ENCODE measurements around the gene PRCP. TPM values are rescaled to one million over a fixed set of nuclear protein-coding genes. Genes with fewer than 3 reads are reported as not detected.

Gene PRCP
- total RNA-seq, 2 donors from 2014 or later, result 23.0 to 28.7 TPM

- ATAC-seq, result no peak
- no peaks in the 10 kb centered on the region for H3K9me3 ChIP-seq (ENCODE audit: control insufficient read depth, low read length, poor library complexity, severe bottlenecking)
- Mint-ChIP-seq H3K36me3 (ENCODE audit: low read depth) (peaks cover 2% of the 10 kb centered on the region), H3K27me3 (no peaks in the 10 kb centered on the region), H3K27ac (peak overlapping the region; percentile 100), H3K4me3 (peak overlapping the region; percentile 98), H3K4me1 (peaks cover 44% of the 10 kb centered on the region)
- DNase-seq, result no peak
Measured at GRCh38 chr11:82901922-82902485, 1.8 kb upstream of the PRCP start.

- no peaks in the 10 kb centered on the region for H3K9me3 ChIP-seq (ENCODE audit: control insufficient read depth, low read length, poor library complexity, severe bottlenecking)
- H3K27me3 Mint-ChIP-seq, result no peaks in the 10 kb centered on the region
- peak within 1 kb of the TSS; percentile 100 for H3K27ac Mint-ChIP-seq
- peak within 1 kb of the TSS; percentile 98 for H3K4me3 Mint-ChIP-seq
- ATAC-seq (peak; percentile 73), DNase-seq (peak; percentile 80 to 83 (median 81))
- peaks cover 5% of the 10 kb centered on the region for H3K36me3 Mint-ChIP-seq (ENCODE audit: low read depth)
- peaks cover 41% of the 10 kb centered on the region for H3K4me1 Mint-ChIP-seq
Measured at GRCh38 chr11:82901165-82901921, 1.1 kb upstream of the PRCP start, which contains the start of gene DDIAS. Gene DDIAS, plus strand, starts transcription at chr11:82901736. Its CDS starts 13,003 bp downstream, at chr11:82914739.

DNA sequence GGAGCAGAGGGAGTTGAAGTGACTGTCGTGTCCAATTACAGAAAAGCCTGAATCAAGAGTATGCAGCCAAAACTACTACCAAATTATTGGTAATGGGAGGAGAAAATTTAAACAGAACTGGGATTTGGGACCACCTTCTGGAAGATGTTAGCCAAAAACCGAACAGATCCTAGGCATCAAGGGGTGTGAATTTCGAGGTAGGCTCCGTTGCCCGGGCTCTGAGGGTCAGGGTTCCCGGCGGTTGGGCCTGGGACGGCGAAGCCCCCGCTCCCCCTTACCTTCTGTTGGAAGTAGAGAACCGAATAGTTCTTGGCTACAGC, 313 bp downstream of the PRCP start:
- Mint-ChIP-seq H3K27ac (peak overlapping the region; percentile 100), H3K4me1 (peaks cover 42% of the 10 kb centered on the region), H3K27me3 (no peaks in the 10 kb centered on the region), H3K4me3 (peak overlapping the region; percentile 98), H3K36me3 (ENCODE audit: low read depth) (peaks cover 5% of the 10 kb centered on the region)
- no peak for ATAC-seq
- no peak for DNase-seq
- H3K9me3 ChIP-seq (ENCODE audit: control insufficient read depth, low read length, poor library complexity, severe bottlenecking), result no peaks in the 10 kb centered on the region

DNA sequence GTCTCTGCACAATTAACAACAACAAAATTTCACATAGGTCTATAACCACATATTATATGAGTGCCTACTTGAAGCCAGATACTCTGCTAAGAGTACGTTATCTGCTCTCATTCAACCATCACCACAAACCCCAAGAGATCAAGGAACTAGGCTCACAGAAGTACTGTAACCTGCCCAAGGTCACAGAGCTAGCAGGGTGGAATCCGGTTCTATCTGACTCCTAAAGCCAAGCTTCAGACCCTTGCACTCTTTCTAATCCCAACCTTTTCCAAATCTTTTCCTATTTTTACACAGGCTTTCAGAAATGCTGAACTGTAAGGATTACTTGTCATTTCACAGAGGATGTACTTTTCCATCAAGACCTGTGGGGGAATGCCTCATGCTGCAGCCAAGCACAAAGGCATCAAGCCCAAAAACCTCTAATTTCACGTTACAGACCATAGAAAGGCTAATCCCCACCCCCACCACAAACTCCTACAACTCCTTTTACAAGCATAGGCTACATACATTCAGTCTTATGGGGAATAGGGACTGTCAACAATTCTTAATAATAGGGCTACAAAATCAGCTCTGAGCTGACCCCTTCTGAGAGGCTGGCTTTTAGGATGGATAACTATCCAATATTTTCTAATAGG, 927 bp downstream of the PRCP start:
- no peaks in the 10 kb centered on the region for H3K9me3 ChIP-seq (ENCODE audit: control insufficient read depth, low read length, poor library complexity, severe bottlenecking)
- Mint-ChIP-seq H3K4me3 (peak overlapping the region; percentile 98), H3K36me3 (ENCODE audit: low read depth) (peaks cover 5% of the 10 kb centered on the region), H3K4me1 (peaks cover 42% of the 10 kb centered on the region), H3K27me3 (no peaks in the 10 kb centered on the region), H3K27ac (peak overlapping the region; percentile 100)
- ATAC-seq, result peak; percentile 40
- DNase-seq, result peak in 1 of 3 donors; percentile 13

DNA sequence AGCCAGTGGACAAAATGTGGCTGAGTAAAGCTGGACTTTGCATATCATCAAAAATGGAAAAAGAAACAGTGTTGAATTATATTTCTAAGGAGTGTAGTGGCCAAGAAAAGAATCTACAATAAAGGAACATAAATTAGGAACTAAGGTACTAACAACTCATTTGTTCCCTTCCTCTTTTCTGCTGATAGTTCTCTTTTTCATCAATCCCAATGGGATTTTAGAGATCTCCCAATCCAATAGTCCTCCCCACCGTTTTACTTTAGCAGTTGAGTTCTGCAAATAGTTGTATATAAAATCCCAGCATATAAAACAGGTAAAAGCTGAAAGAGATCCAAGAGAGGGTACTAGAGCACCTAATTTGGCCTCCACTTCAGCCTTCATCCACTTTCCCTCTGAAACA, 2.0 kb downstream of the PRCP start:
- peaks cover 5% of the 10 kb centered on the region for H3K36me3 Mint-ChIP-seq (ENCODE audit: low read depth)
- no peak overlapping the region for H3K27ac Mint-ChIP-seq
- DNase-seq (no peak), ATAC-seq (no peak)
- H3K9me3 ChIP-seq (ENCODE audit: control insufficient read depth, low read length, poor library complexity, severe bottlenecking), result no peaks in the 10 kb centered on the region
- peaks cover 42% of the 10 kb centered on the region for H3K4me1 Mint-ChIP-seq
- no peaks in the 10 kb centered on the region for H3K27me3 Mint-ChIP-seq
- H3K4me3 Mint-ChIP-seq, result no peak overlapping the region

GRCh38 chr11:82896183-82896582, 4.0 kb downstream of the PRCP start:
- ATAC-seq, result no peak
- peaks cover 3% of the 10 kb centered on the region for H3K36me3 Mint-ChIP-seq (ENCODE audit: low read depth)
- peaks cover 30% of the 10 kb centered on the region for H3K4me1 Mint-ChIP-seq

DNA sequence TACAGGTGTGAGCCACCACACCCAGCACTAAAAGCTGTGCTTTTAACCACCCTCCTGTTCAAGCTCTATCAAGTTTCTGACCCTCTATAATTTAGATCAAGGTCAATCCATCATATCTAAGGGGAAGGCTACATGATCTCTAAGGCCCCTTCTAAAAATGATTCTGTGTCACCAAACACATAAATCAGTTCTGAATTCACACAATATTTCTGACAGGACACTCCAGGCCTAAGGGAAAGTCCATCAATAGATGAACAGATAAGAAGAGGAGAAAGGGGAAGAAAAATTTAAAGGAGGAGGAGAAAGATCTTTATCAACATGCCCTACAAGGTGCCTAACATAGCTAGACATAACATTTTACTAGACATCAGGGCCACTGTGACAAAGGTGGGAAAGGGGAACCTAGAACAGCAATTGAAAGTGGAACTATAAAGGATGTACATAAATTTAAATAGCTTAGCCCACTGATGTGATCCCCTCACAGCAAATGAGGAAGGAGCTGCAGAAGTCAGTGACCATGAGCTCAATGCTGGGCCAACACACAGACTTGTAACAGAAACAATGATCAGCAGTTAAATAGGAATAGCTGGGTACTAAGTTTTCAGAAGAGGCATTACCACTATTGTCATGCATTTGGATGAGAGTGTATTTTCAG, 4.7 kb downstream of the PRCP start:
- H3K36me3 Mint-ChIP-seq (ENCODE audit: low read depth), result peaks cover 3% of the 10 kb centered on the region
- no peaks in the 10 kb centered on the region for H3K9me3 ChIP-seq (ENCODE audit: control insufficient read depth, low read length, poor library complexity, severe bottlenecking)
- H3K27ac Mint-ChIP-seq, result no peak overlapping the region
- H3K27me3 Mint-ChIP-seq, result no peaks in the 10 kb centered on the region
- ATAC-seq (no peak), DNase-seq (no peak)
- peaks cover 25% of the 10 kb centered on the region for H3K4me1 Mint-ChIP-seq
- no peak overlapping the region for H3K4me3 Mint-ChIP-seq

More at GRCh38 chr11:82896183-82896582, 4.0 kb downstream of the PRCP start:
- no peak for DNase-seq
- Mint-ChIP-seq H3K27ac (no peak overlapping the region), H3K27me3 (no peaks in the 10 kb centered on the region), H3K4me3 (no peak overlapping the region)
- H3K9me3 ChIP-seq (ENCODE audit: control insufficient read depth, low read length, poor library complexity, severe bottlenecking), result no peaks in the 10 kb centered on the region

DNA sequence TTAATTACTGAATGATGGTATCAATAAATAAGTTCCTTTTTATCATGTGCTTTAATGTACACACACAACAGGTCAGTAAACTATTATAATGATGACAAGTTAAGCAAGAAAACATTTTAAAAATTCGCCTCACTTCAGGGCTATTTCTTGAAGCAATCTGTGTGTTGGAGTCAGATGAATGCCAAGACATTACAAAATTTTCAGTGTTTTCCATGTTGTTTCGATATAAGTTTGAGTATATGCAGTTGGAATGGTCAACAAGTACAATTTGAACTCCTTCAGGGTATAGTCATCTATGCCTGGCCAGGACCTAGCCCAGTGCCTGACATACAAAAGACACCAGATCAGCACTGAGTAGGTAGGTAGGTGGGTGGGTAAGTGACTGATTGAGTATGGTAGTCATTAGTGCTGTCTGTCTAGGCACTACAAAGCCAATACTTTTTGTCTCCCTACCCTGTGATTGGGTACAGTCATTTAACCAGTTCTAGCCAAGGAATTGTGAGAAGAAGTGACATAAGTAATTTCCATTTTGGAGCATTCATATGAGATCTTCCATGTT, 7.5 kb downstream of the PRCP start:
- H3K4me1 Mint-ChIP-seq, result peaks cover 15% of the 10 kb centered on the region
- ATAC-seq (no peak), DNase-seq (no peak)
- no peak overlapping the region for H3K4me3 Mint-ChIP-seq
- no peaks in the 10 kb centered on the region for H3K9me3 ChIP-seq (ENCODE audit: control insufficient read depth, low read length, poor library complexity, severe bottlenecking)
- H3K27ac Mint-ChIP-seq, result no peak overlapping the region
- H3K36me3 Mint-ChIP-seq (ENCODE audit: low read depth), result peaks cover 3% of the 10 kb centered on the region
- H3K27me3 Mint-ChIP-seq, result no peaks in the 10 kb centered on the region

- ATAC-seq (no peak), DNase-seq (no peak)
- no peak overlapping the region for H3K4me3 Mint-ChIP-seq
- no peaks in the 10 kb centered on the region for H3K9me3 ChIP-seq (ENCODE audit: control insufficient read depth, low read length, poor library complexity, severe bottlenecking)
- H3K4me1 Mint-ChIP-seq, result peaks cover 8% of the 10 kb centered on the region
- no peak overlapping the region for H3K27ac Mint-ChIP-seq
- no peaks in the 10 kb centered on the region for H3K36me3 Mint-ChIP-seq (ENCODE audit: low read depth)
- H3K27me3 Mint-ChIP-seq, result no peaks in the 10 kb centered on the region
Measured at GRCh38 chr11:82890936-82891335, 9.3 kb downstream of the PRCP start.

DNA sequence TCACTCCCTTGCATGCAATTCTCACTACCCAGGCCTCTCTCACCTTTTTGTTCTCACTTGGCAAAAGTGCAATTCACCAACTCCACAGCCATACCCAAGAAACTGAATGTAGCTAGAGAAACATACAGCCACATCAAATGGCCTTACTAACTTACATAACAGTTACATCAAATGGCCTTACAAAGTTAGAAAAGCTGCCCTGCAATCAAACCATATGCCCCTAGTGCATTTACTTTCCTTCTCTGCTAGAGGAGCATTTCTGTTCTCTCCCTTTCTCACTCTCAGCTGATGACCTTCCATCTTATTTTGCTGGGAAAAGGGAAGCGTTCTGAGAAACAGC, 10.3 kb downstream of the PRCP start:
- H3K27me3 Mint-ChIP-seq, result no peaks in the 10 kb centered on the region
- H3K4me1 Mint-ChIP-seq, result peaks cover 6% of the 10 kb centered on the region
- H3K27ac Mint-ChIP-seq, result no peak overlapping the region
- DNase-seq (no peak), ATAC-seq (no peak)
- no peaks in the 10 kb centered on the region for H3K9me3 ChIP-seq (ENCODE audit: control insufficient read depth, low read length, poor library complexity, severe bottlenecking)
- no peak overlapping the region for H3K4me3 Mint-ChIP-seq
- no peaks in the 10 kb centered on the region for H3K36me3 Mint-ChIP-seq (ENCODE audit: low read depth)

DNA sequence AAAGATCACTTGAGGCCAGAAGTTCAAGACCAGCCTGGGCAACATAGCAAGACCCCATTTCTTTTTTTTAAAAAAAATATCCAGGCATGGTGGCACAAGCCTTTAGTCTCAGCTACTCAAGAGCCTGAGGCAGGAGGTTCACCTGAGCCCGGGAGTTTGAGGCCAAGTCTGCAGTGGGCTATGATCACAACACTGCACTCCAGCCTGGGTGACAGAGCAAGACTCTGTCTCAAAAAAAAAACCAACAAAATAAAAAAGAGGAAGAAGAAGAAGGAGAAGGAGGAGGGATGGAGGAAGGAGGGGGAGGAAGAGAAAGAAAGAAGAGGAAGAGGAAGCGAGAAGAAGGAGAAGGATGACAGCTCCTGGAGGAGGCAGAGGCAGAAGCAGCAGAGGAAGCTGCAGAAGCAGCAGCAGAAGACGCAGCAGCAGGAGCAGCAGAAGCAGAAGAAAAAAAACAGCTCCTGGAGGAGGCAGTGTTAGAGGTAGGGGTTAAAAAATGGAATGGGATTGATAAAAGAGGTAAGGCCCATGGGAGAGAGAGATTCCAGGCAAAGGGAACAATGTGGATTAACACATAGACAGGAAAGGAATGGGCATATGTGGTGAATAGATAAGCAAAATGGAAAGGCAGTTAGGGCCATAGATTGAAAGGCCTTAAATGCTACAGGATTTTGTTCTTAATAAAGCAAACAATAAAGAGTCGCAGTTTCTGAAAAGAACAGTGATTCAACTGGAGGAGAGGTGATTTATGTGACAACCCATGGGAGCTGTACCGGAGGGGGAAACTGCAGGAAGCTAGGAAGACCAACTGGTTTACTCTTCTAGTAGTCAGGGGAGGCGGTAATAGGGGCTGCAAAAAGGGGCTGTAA, 10.9 kb downstream of the PRCP start:
- Mint-ChIP-seq H3K4me1 (peaks cover 6% of the 10 kb centered on the region), H3K27me3 (no peaks in the 10 kb centered on the region), H3K27ac (no peak overlapping the region), H3K4me3 (no peak overlapping the region), H3K36me3 (ENCODE audit: low read depth) (no peaks in the 10 kb centered on the region)
- ATAC-seq (no peak), DNase-seq (no peak)
- H3K9me3 ChIP-seq (ENCODE audit: control insufficient read depth, low read length, poor library complexity, severe bottlenecking), result no peaks in the 10 kb centered on the region

DNA sequence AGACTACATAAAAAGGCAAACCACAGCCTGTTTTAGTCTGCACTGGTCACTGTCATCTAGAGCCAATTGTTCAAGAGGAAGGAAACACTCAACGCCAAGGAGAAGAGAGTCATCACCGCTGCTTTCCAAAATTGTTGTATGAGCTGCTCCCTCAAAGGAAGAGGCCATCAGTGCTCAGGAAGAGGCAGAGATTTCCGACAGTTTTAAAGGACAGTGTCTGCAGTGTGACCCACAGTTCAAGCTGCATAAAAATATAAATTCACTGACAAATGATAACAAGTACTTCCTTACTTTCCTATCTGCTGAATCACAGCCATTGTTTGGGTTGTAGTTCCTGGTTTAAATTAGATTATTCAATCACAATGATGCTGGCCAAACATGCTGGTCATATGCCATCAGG, 16.4 kb downstream of the PRCP start:
- Mint-ChIP-seq H3K4me3 (no peak overlapping the region), H3K36me3 (ENCODE audit: low read depth) (peaks cover 7% of the 10 kb centered on the region), H3K4me1 (peaks cover 6% of the 10 kb centered on the region), H3K27ac (no peak overlapping the region), H3K27me3 (no peaks in the 10 kb centered on the region)
- no peaks in the 10 kb centered on the region for H3K9me3 ChIP-seq (ENCODE audit: control insufficient read depth, low read length, poor library complexity, severe bottlenecking)
- DNase-seq (no peak), ATAC-seq (no peak)
